ENCODE measurements around the gene TMEM132C.

Gene TMEM132C

GRCh38 chr12:128609861-128610260, 342.9 kb downstream of the TMEM132C start:
- TF ChIP-seq, protein P1, sequence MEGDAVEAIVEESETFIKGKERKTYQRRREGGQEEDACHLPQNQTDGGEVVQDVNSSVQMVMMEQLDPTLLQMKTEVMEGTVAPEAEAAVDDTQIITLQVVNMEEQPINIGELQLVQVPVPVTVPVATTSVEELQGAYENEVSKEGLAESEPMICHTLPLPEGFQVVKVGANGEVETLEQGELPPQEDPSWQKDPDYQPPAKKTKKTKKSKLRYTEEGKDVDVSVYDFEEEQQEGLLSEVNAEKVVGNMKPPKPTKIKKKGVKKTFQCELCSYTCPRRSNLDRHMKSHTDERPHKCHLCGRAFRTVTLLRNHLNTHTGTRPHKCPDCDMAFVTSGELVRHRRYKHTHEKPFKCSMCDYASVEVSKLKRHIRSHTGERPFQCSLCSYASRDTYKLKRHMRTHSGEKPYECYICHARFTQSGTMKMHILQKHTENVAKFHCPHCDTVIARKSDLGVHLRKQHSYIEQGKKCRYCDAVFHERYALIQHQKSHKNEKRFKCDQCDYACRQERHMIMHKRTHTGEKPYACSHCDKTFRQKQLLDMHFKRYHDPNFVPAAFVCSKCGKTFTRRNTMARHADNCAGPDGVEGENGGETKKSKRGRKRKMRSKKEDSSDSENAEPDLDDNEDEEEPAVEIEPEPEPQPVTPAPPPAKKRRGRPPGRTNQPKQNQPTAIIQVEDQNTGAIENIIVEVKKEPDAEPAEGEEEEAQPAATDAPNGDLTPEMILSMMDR (IDR thresholded peaks at IDR 0.05; ENCODE audit: low read depth, low read length) = no peak
- DNase-seq (ENCODE audit: low read depth in 2 of 2) = no peak

GRCh38 chr12:128611736-128612135, 344.8 kb downstream of the TMEM132C start:
- H3K4me3 ChIP-seq (replicated peaks in 1 of 2; ENCODE audit: low read depth in 2 of 2, low read length in 2 of 2) = no peak overlapping the region

More at GRCh38 chr12:128609861-128610260, 342.9 kb downstream of the TMEM132C start:
- no peak overlapping the region for H3K4me3 ChIP-seq (replicated peaks in 1 of 2; ENCODE audit: low read depth in 2 of 2, low read length in 2 of 2)

GRCh38 chr12:128612150-128612850, 345.3 kb downstream of the TMEM132C start:
- H3K4me3 ChIP-seq (replicated peaks in 1 of 2; ENCODE audit: low read depth in 2 of 2, low read length in 2 of 2) = no peak overlapping the region

More at GRCh38 chr12:128611736-128612135, 344.8 kb downstream of the TMEM132C start:
- no peak for DNase-seq (ENCODE audit: low read depth in 2 of 2)
- TF ChIP-seq, protein P1 (IDR thresholded peaks at IDR 0.05; ENCODE audit: low read depth, low read length) = no peak

DNA sequence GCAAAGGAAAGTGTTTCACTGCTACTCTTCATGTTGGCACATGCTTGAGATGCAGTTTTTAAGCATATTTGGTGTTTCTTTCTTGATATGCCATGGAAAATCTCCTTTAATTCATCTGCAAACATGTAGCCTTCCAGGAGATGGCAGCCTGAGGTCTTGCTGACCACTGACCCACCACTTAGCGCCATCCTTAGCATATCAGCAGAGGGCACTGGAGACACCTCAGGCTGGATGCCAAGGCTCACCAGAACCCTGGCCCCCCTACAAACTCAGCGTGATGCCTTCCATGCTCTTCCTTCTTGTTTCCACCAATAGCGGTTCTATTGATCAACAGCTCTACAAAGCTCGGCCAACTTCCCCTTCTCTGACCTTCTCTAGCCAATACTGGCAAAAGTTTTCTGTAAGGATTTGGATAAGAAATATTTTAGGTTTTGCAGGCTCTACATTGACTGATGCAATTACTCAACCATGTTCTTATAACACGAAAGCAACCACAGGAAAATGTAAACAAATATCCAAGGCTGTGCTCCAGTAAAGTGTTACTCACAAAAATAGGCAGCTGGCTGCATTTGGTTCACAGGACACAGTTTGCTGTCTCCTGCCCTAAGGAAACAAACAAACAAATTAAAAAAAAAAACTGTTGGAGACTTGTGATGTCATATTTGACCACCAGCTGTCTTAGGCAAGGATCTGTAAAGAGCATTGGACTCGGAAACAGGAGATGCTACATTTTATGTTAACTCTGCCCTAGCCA, 347.0 kb downstream of the TMEM132C start:
- DNase-seq (ENCODE audit: low read depth in 2 of 2) = no peak
- no peak overlapping the region for H3K4me3 ChIP-seq (replicated peaks in 1 of 2; ENCODE audit: low read depth in 2 of 2, low read length in 2 of 2)
- TF ChIP-seq, protein P1 (IDR thresholded peaks at IDR 0.05; ENCODE audit: low read depth, low read length) = no peak

More at GRCh38 chr12:128612150-128612850, 345.3 kb downstream of the TMEM132C start:
- DNase-seq (ENCODE audit: low read depth in 2 of 2) = no peak
- TF ChIP-seq, protein P1 (IDR thresholded peaks at IDR 0.05; ENCODE audit: low read depth, low read length) = no peak

- no peak for DNase-seq (ENCODE audit: low read depth in 2 of 2)
- TF ChIP-seq, protein P1 (IDR thresholded peaks at IDR 0.05; ENCODE audit: low read depth, low read length) = no peak
Measured at GRCh38 chr12:128617304-128617833, 350.4 kb downstream of the TMEM132C start.

DNA sequence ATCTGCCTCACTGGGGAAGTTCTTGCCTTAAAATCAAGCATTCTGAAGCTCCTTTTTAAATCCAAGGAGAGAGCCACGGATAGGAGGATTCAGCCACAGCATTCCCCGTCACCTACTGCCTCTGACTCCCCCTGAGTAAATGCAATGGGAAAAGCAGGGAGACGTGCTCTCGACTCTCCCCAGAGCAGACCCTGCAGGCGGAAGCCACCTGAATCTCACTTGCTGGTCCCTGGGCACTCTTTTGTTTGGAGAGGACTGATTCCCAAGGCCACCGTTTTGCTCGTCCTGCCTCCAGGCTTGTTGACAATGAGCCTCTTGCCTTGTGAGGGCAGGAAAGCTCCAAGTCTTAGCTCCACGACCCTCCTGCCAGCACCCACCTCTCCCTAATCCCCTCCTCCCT, 352.3 kb downstream of the TMEM132C start:
- H3K4me3 ChIP-seq (replicated peaks in 1 of 2; ENCODE audit: low read depth in 2 of 2, low read length in 2 of 2) = no peak overlapping the region
- TF ChIP-seq, protein P1 (IDR thresholded peaks at IDR 0.05; ENCODE audit: low read depth, low read length) = no peak
- no peak for DNase-seq (ENCODE audit: low read depth in 2 of 2)

More at GRCh38 chr12:128617304-128617833, 350.4 kb downstream of the TMEM132C start:
- no peak overlapping the region for H3K4me3 ChIP-seq (replicated peaks in 1 of 2; ENCODE audit: low read depth in 2 of 2, low read length in 2 of 2)

All from cardiac fibroblast (primary cell).